Measurements from ENCODE around the gene MMAB. TPM values are rescaled to one million over a fixed set of nuclear protein-coding genes. Genes with fewer than 3 reads are reported as not detected.

MMAB gene
- total RNA-seq, 1 donor from 2014 or later: 24.7 TPM

DNA sequence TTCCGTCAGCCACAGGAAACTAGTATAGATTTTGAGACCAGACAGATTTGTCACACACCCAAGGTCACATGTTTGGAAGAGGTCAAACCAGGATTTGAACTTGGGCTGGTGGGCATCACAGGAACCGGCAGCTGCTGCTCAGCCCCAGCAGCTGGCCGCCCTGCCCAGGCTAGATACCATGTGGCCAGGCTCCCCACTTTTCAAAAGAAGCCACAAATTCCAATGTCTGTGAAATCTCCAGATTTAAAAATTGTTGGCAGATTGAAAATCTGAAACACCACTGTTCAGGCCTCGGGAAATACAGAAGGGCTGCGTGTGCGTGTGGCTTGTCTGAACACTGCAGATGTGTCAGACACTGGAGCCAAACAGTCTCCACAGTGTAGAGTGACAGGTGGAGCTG is 30.4 kb downstream of the MMAB start:
- no peaks in the 10 kb centered on the region for H3K36me3 ChIP-seq
- DNase-seq (ENCODE audit: low spot score): no peak
- H3F3A ChIP-seq (ENCODE audit: low read depth): no peaks in the 10 kb centered on the region

GRCh38 chr12:109542014-109542413 is 31.3 kb downstream of the MMAB start:
- no peaks in the 10 kb centered on the region for H3K36me3 ChIP-seq
- H3K27ac ChIP-seq: no peak overlapping the region
- H3K9me3 Mint-ChIP-seq: no peaks in the 10 kb centered on the region
- no peaks in the 10 kb centered on the region for H3F3A ChIP-seq (ENCODE audit: low read depth)
- H3K4me1 Mint-ChIP-seq: peaks cover 12% of the 10 kb centered on the region
- no peak overlapping the region for H3K9ac ChIP-seq
- no peaks in the 10 kb centered on the region for H3K9me3 ChIP-seq (ENCODE audit: low read depth)
- no peak overlapping the region for H3K27ac Mint-ChIP-seq
- no peaks in the 10 kb centered on the region for H4K20me1 ChIP-seq (ENCODE audit: low read depth)
- TF ChIP-seq, protein P1, sequence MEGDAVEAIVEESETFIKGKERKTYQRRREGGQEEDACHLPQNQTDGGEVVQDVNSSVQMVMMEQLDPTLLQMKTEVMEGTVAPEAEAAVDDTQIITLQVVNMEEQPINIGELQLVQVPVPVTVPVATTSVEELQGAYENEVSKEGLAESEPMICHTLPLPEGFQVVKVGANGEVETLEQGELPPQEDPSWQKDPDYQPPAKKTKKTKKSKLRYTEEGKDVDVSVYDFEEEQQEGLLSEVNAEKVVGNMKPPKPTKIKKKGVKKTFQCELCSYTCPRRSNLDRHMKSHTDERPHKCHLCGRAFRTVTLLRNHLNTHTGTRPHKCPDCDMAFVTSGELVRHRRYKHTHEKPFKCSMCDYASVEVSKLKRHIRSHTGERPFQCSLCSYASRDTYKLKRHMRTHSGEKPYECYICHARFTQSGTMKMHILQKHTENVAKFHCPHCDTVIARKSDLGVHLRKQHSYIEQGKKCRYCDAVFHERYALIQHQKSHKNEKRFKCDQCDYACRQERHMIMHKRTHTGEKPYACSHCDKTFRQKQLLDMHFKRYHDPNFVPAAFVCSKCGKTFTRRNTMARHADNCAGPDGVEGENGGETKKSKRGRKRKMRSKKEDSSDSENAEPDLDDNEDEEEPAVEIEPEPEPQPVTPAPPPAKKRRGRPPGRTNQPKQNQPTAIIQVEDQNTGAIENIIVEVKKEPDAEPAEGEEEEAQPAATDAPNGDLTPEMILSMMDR (IDR thresholded peaks at IDR 0.05): no peak
- TF ChIP-seq EZH2 (IDR thresholded peaks at IDR 0.05) (no peak), EZH2phosphoT487 (IDR thresholded peaks at IDR 0.05) (no peak)
- H3K4me3 ChIP-seq: no peak overlapping the region
- peaks cover 13% of the 10 kb centered on the region for H3K27me3 Mint-ChIP-seq (ENCODE audit: insufficient read depth, low read depth)
- H3K4me3 Mint-ChIP-seq: no peak overlapping the region
- no peak for DNase-seq (ENCODE audit: low spot score)
- H3K27me3 ChIP-seq: no peaks in the 10 kb centered on the region
- H3K79me2 ChIP-seq (ENCODE audit: low read depth): no peaks in the 10 kb centered on the region
- H2AFZ ChIP-seq (replicated peaks): no peak overlapping the region
- no peaks in the 10 kb centered on the region for H3K4me1 ChIP-seq
- peaks cover 2% of the 10 kb centered on the region for H3K36me3 Mint-ChIP-seq
- H3K4me2 ChIP-seq: no peak overlapping the region

More for the DNA sequence above, 30.4 kb downstream of the MMAB start:
- Histone ChIP-seq H3K4me2 (no peak overlapping the region), H3K9ac (no peak overlapping the region), H3K79me2 (ENCODE audit: low read depth) (no peaks in the 10 kb centered on the region), H2AFZ (replicated peaks) (no peak overlapping the region), H4K20me1 (ENCODE audit: low read depth) (no peaks in the 10 kb centered on the region), H3K4me1 (no peaks in the 10 kb centered on the region), H3K27ac (no peak overlapping the region), H3K4me3 (no peak overlapping the region), H3K27me3 (no peaks in the 10 kb centered on the region), H3K9me3 (ENCODE audit: low read depth) (no peaks in the 10 kb centered on the region)
- Mint-ChIP-seq H3K27me3 (ENCODE audit: insufficient read depth, low read depth) (peaks cover 21% of the 10 kb centered on the region), H3K27ac (no peak overlapping the region), H3K4me1 (peaks cover 14% of the 10 kb centered on the region), H3K9me3 (no peaks in the 10 kb centered on the region), H3K4me3 (no peak overlapping the region), H3K36me3 (no peaks in the 10 kb centered on the region)
- no peak for TF ChIP-seq EZH2 (IDR thresholded peaks at IDR 0.05)
- no peak for TF ChIP-seq EZH2phosphoT487 (IDR thresholded peaks at IDR 0.05)
- TF ChIP-seq, protein P1 (IDR thresholded peaks at IDR 0.05): no peak

DNA sequence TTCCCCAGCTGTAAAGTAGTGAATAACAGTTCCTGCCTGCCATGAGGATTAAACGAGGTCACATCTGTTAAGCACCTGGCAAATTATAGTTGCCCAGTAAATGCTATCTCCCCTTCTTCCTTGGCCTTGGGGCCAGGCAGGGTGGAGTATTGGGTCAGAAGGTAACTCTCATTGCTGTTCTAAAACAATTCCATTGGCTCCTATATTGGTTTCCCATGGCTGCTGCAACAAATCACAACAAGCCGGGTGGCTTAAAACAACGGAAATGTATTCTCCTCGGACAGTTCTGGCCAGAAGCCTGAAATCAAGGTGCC is 31.9 kb downstream of the MMAB start:
- TF ChIP-seq, protein P1 (IDR thresholded peaks at IDR 0.05): no peak
- H3K79me2 ChIP-seq (ENCODE audit: low read depth): no peaks in the 10 kb centered on the region
- no peaks in the 10 kb centered on the region for H3K9me3 ChIP-seq (ENCODE audit: low read depth)
- H2AFZ ChIP-seq (replicated peaks): no peak overlapping the region
- Mint-ChIP-seq H3K9me3 (no peaks in the 10 kb centered on the region), H3K27ac (no peak overlapping the region), H3K4me1 (peaks cover 12% of the 10 kb centered on the region), H3K27me3 (ENCODE audit: insufficient read depth, low read depth) (peaks cover 13% of the 10 kb centered on the region), H3K36me3 (peaks cover 2% of the 10 kb centered on the region), H3K4me3 (no peak overlapping the region)
- H3K4me1 ChIP-seq: no peaks in the 10 kb centered on the region
- no peak for DNase-seq (ENCODE audit: low spot score)
- H4K20me1 ChIP-seq (ENCODE audit: low read depth): no peaks in the 10 kb centered on the region
- no peaks in the 10 kb centered on the region for H3K27me3 ChIP-seq
- no peak overlapping the region for H3K27ac ChIP-seq
- H3K4me3 ChIP-seq: no peak overlapping the region
- no peaks in the 10 kb centered on the region for H3K36me3 ChIP-seq
- H3F3A ChIP-seq (ENCODE audit: low read depth): no peaks in the 10 kb centered on the region
- H3K9ac ChIP-seq: no peak overlapping the region
- no peak overlapping the region for H3K4me2 ChIP-seq
